ENCODE measurements around the gene PLEKHH1.

The PLEKHH1 gene

DNA sequence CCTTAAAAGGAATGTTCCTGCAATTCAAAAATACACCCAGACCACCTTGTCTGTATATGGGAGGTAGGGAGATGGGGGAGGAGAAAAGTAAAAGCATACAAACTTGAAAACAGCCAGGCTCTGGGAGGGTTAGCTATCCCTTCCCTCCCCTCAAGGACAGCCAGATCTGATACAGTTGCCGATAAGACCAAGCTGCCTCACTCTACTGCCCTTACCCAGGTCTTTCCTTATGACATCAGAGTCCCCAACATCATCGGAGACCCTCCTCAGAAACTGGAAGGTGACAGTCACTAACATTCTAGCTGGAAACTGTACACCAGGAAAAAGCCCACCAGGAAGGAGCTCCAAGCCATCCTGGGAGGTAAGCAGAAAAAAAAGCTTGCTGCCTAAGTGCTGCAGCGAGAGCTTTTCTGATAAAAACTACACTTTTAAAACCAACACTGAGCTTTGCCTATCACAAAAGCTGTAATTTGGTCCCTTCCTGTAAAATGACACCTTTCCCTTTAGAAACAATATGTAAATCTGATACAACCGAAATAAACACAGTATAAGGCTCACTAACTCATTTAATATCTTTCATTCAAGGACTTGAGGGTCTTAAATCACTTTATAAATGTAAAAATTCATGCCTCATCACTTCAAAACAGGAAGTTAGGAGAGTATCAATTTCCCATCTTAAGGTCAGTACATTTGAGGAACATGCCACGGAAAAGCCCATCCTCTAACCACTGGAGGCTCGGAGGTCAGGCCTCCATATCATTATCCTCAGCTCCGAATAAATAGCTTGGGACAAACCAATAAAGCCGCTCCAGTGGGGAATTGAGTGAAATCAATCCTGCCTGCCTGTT is 20.4 kb upstream of the PLEKHH1 start:
- no peak overlapping the region for H3K9ac ChIP-seq (ENCODE audit: low read depth, low read length)
- H3K4me2 ChIP-seq (ENCODE audit: low read length), result no peak overlapping the region

DNA sequence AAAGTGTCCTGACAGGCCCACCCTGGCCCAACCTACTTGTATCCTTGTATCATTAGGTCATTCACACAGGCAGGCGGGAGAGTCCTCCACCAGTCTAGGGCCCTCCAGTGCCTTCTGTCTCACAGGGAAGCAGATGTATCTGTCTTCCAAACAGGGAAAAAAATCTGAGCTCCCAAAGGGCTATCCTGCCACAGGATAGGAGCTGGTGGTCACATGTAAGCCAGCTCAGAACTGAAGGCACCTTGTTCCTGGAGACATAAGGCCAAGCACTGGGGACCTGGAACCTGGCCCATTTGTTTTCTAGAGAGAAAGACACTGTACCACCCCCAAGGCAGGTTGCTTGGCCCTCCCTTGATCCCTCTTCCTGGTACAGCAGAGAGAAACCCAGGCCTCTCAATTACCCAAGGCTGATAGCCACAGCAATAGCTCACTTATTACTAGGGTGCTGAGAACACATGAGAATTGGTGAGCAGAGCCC is 19.4 kb upstream of the PLEKHH1 start:
- Histone ChIP-seq H3K4me1 (ENCODE audit: control insufficient read depth, insufficient read depth, low read length) (peaks cover 6% of the 10 kb centered on the region), H3K27me3 (ENCODE audit: control insufficient read depth, insufficient read depth, low read length) (peaks cover 67% of the 10 kb centered on the region), H3K4me2 (ENCODE audit: low read length) (no peak overlapping the region), H3K4me3 (ENCODE audit: low read length) (no peak overlapping the region), H3K36me3 (ENCODE audit: insufficient read depth, low read length) (no peaks in the 10 kb centered on the region), H3K9me3 (replicated peaks; ENCODE audit: low read length) (no peaks in the 10 kb centered on the region), H3K9ac (ENCODE audit: low read depth, low read length) (no peak overlapping the region)

More for the DNA sequence above, 20.4 kb upstream of the PLEKHH1 start:
- H3K36me3 ChIP-seq (ENCODE audit: insufficient read depth, low read length), result no peaks in the 10 kb centered on the region
- no peak overlapping the region for H3K4me3 ChIP-seq (ENCODE audit: low read length)
- H3K9me3 ChIP-seq (replicated peaks; ENCODE audit: low read length), result no peaks in the 10 kb centered on the region
- peaks cover 62% of the 10 kb centered on the region for H3K27me3 ChIP-seq (ENCODE audit: control insufficient read depth, insufficient read depth, low read length)
- peaks cover 6% of the 10 kb centered on the region for H3K4me1 ChIP-seq (ENCODE audit: control insufficient read depth, insufficient read depth, low read length)

DNA sequence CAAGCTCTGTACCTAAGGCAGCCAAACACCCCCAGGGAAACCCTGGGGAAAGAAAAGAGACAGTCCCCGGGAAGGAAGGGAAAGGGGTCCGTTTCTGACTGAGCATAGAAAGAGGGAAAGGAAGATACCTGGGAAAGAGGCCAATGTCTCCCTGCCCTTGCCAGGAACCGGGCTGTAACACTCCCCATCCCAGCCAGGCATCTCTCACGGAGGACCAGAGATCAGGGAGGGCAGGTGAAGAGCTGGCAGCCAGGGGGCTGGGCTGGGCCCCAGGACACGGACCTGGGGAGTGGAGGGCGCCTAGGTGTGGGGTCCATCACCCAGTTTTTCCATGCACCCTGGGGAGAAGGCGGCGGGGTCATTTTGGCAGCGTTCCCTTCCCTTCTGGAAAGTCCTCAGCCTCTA is 18.9 kb upstream of the PLEKHH1 start:
- Histone ChIP-seq H3K4me1 (ENCODE audit: control insufficient read depth, insufficient read depth, low read length) (peaks cover 6% of the 10 kb centered on the region), H3K27me3 (ENCODE audit: control insufficient read depth, insufficient read depth, low read length) (peaks cover 70% of the 10 kb centered on the region), H3K36me3 (ENCODE audit: insufficient read depth, low read length) (no peaks in the 10 kb centered on the region), H3K9me3 (replicated peaks; ENCODE audit: low read length) (no peaks in the 10 kb centered on the region), H3K4me2 (ENCODE audit: low read length) (peak overlapping the region; percentile 82), H3K9ac (ENCODE audit: low read depth, low read length) (no peak overlapping the region), H3K4me3 (ENCODE audit: low read length) (peak overlapping the region; percentile 80)

DNA sequence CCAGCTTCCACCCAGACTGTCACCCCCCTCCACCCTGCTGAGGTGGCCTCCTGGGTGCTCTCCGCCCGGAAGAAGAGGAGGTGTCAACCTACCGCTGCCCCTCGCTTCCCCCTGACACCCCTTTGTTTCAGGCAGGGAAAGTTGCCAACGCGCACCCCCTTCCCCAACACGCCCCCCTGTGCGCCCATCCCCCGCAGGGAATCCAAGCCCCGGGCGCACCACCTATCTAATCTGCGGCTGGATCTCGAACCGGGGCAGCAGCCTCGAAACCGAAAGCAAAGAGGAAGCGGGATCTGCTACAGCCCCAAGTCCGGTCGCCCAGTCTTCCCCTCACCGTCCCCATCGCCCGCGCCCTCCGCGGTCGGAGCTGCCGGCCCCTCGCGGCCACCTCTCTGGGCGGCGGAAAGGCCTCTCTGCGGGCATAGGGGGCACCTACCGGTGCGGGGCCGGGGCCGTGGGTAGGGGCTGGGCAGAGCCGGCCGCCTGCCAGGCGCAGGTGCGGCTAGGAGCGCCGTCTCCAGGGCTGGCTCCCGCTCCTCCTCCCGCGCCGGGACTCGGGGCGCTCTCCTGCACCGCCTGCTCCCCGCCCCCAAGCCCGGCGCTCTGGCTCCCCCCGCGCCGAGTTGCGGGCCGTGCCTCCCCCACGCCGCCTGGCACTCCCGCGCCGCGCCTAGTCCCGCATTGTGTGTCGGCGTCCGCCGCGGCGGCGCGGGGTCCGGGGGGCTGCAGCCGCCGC is 18.3 kb upstream of the PLEKHH1 start:
- H3K9ac ChIP-seq (ENCODE audit: low read depth, low read length), result peak overlapping the region; percentile 61
- H3K4me3 ChIP-seq (ENCODE audit: low read length), result peak overlapping the region; percentile 80
- H3K4me1 ChIP-seq (ENCODE audit: control insufficient read depth, insufficient read depth, low read length), result peaks cover 6% of the 10 kb centered on the region
- H3K27me3 ChIP-seq (ENCODE audit: control insufficient read depth, insufficient read depth, low read length), result peaks cover 75% of the 10 kb centered on the region
- no peaks in the 10 kb centered on the region for H3K9me3 ChIP-seq (replicated peaks; ENCODE audit: low read length)
- peak overlapping the region; percentile 82 for H3K4me2 ChIP-seq (ENCODE audit: low read length)
- no peaks in the 10 kb centered on the region for H3K36me3 ChIP-seq (ENCODE audit: insufficient read depth, low read length)

DNA sequence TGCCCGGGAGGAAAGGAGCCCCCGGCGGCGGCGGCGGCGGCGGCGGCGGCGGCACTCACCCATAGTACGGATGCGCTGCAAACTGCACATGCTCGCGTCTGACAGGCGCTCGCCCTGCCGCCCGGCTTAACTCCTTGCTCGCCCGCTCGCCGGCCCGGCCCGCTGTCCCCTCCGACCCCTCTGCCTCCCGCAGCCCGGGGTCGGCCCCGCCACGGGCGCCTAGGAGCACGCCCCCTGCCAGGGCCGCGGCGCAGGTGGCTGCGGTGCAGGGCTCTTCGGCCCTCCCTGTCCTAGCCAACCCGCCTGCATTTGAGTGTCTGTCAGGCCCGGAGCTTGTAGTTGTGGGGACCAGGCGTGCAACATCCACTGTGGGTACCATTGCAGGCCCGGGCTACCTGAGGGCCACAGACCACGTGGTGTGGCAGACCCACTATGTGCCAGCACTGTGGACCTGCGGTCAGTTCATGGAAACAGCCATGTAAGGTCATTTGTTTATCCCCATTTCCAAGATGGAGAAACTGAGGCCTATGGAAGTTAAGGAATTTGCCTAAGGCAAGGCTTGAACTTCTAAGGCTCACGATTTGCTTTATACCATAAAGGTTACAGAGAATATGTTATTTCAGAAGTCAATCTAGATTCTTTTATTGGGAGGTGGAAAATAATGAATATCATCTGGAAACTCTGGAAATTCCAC is 17.6 kb upstream of the PLEKHH1 start:
- peak overlapping the region; percentile 80 for H3K4me3 ChIP-seq (ENCODE audit: low read length)
- no peaks in the 10 kb centered on the region for H3K36me3 ChIP-seq (ENCODE audit: insufficient read depth, low read length)
- H3K27me3 ChIP-seq (ENCODE audit: control insufficient read depth, insufficient read depth, low read length), result peaks cover 75% of the 10 kb centered on the region
- H3K9ac ChIP-seq (ENCODE audit: low read depth, low read length), result peak overlapping the region; percentile 61
- H3K4me2 ChIP-seq (ENCODE audit: low read length), result peak overlapping the region; percentile 82
- H3K4me1 ChIP-seq (ENCODE audit: control insufficient read depth, insufficient read depth, low read length), result peaks cover 6% of the 10 kb centered on the region
- no peaks in the 10 kb centered on the region for H3K9me3 ChIP-seq (replicated peaks; ENCODE audit: low read length)

DNA sequence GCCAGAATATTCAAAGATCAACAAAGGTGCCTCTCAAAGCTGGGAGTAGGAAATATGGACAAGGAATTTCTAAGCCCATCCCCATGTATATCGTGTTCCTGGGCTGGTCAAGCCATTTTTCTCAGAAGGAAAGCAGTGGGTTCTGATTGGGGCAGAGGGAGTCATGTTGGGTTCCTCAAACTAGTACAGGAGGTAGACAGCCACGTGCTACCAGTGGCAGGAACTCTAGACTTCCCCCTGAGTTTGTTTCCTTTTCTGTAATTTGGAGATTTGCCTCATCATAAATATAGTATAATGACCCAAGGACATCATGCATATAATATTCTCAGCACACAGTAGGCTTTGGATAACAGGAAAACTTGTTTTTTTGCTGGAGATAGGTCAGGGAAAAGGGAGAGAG is 16.4 kb upstream of the PLEKHH1 start:
- H3K4me1 ChIP-seq (ENCODE audit: control insufficient read depth, insufficient read depth, low read length), result peaks cover 6% of the 10 kb centered on the region
- H3K4me3 ChIP-seq (ENCODE audit: low read length), result no peak overlapping the region
- H3K9ac ChIP-seq (ENCODE audit: low read depth, low read length), result no peak overlapping the region
- H3K36me3 ChIP-seq (ENCODE audit: insufficient read depth, low read length), result no peaks in the 10 kb centered on the region
- H3K27me3 ChIP-seq (ENCODE audit: control insufficient read depth, insufficient read depth, low read length), result peaks cover 76% of the 10 kb centered on the region
- no peaks in the 10 kb centered on the region for H3K9me3 ChIP-seq (replicated peaks; ENCODE audit: low read length)
- H3K4me2 ChIP-seq (ENCODE audit: low read length), result no peak overlapping the region

DNA sequence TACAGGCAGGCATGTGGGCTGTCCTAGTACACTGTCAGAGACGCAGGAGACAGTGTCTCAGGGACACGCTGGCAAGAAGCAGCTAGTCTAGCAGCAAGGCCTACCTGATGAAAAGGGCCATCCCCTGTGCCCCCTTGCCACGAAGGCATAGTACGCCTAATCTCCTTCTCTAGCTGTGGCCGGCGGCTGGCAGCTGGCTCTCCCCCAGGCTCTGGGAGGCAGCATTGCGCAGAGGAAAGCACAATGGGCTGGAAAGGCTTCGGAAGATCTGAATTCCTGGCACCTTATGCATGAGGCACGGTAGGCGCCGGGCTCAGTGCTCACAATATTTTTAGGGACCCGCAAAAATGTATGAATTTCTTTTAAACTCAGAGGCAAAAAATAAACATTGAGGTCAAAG is 16.0 kb upstream of the PLEKHH1 start:
- peaks cover 75% of the 10 kb centered on the region for H3K27me3 ChIP-seq (ENCODE audit: control insufficient read depth, insufficient read depth, low read length)
- no peak overlapping the region for H3K4me3 ChIP-seq (ENCODE audit: low read length)

DNA sequence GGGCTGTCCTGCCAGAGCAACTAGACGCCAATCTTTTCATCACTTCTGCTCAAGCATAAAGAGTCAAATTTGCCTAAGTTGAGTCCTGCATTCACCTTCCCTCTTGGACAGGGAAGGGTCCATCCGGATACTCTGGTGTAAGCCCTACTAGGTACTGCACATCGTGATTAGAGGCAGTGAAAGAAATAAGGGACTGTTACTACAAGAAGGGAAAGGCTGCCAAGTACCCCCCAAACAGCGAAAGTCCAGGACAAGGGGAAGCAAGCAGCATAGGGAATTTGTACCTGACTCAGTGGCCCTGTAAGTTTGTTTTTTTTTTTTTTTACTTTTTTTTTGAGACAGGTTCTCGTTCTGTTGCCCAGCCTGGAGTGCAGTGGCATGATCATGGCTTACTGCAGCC is 13.7 kb upstream of the PLEKHH1 start:
- no peaks in the 10 kb centered on the region for H3K9me3 ChIP-seq (replicated peaks; ENCODE audit: low read length)
- peaks cover 83% of the 10 kb centered on the region for H3K27me3 ChIP-seq (ENCODE audit: control insufficient read depth, insufficient read depth, low read length)
- no peak overlapping the region for H3K4me3 ChIP-seq (ENCODE audit: low read length)
- peaks cover 5% of the 10 kb centered on the region for H3K4me1 ChIP-seq (ENCODE audit: control insufficient read depth, insufficient read depth, low read length)
- H3K36me3 ChIP-seq (ENCODE audit: insufficient read depth, low read length), result no peaks in the 10 kb centered on the region
- H3K4me2 ChIP-seq (ENCODE audit: low read length), result no peak overlapping the region
- no peak overlapping the region for H3K9ac ChIP-seq (ENCODE audit: low read depth, low read length)

More for the DNA sequence above, 16.0 kb upstream of the PLEKHH1 start:
- no peak overlapping the region for H3K4me2 ChIP-seq (ENCODE audit: low read length)
- H3K9me3 ChIP-seq (replicated peaks; ENCODE audit: low read length), result no peaks in the 10 kb centered on the region
- H3K4me1 ChIP-seq (ENCODE audit: control insufficient read depth, insufficient read depth, low read length), result peaks cover 6% of the 10 kb centered on the region
- no peaks in the 10 kb centered on the region for H3K36me3 ChIP-seq (ENCODE audit: insufficient read depth, low read length)
- H3K9ac ChIP-seq (ENCODE audit: low read depth, low read length), result no peak overlapping the region

DNA sequence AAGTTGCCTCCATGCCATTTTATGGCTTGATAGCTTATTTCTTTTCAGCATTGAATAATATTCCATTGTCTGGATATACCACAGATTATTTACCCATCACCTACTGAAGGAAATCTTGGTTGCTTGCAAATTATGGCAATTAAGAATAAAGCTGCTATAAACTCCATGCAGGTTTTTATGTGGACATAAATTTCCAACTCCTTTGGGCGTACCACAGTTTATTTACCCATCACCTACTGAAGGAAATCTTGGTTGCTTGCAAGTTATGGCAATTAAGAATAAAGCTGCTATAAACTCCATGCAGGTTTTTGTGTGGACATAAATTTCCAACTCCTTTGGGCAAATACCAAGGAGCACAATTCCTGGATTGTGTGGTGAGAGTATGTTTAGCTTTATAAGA is 12.6 kb upstream of the PLEKHH1 start:
- H3K36me3 ChIP-seq (ENCODE audit: insufficient read depth, low read length), result no peaks in the 10 kb centered on the region
- H3K9me3 ChIP-seq (replicated peaks; ENCODE audit: low read length), result no peaks in the 10 kb centered on the region
- peaks cover 3% of the 10 kb centered on the region for H3K4me1 ChIP-seq (ENCODE audit: control insufficient read depth, insufficient read depth, low read length)
- H3K4me3 ChIP-seq (ENCODE audit: low read length), result no peak overlapping the region
- H3K27me3 ChIP-seq (ENCODE audit: control insufficient read depth, insufficient read depth, low read length), result peaks cover 89% of the 10 kb centered on the region
- H3K9ac ChIP-seq (ENCODE audit: low read depth, low read length), result no peak overlapping the region
- H3K4me2 ChIP-seq (ENCODE audit: low read length), result no peak overlapping the region

DNA sequence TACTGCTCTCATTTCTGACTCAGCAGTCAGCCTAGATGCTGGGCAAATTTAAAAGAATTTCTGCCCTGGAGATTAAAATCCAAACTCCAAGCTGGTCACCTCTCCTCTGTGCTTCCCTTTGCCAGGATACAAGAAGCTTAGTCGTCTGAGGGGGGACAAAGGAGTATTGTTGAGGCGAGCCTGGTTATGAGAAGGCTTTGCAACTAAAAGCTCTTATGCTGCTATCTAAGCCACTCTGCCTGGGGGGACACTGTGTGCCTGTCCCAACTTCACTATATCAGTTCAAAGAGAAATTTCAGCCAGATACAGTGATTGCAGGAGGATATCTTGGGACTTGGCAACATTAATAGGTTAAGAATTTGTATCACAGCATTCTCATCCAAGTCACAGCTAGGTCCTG is 10.8 kb upstream of the PLEKHH1 start:
- Histone ChIP-seq H3K4me3 (ENCODE audit: low read length) (no peak overlapping the region), H3K4me1 (ENCODE audit: control insufficient read depth, insufficient read depth, low read length) (no peaks in the 10 kb centered on the region), H3K9me3 (replicated peaks; ENCODE audit: low read length) (no peaks in the 10 kb centered on the region), H3K36me3 (ENCODE audit: insufficient read depth, low read length) (no peaks in the 10 kb centered on the region), H3K9ac (ENCODE audit: low read depth, low read length) (no peak overlapping the region), H3K27me3 (ENCODE audit: control insufficient read depth, insufficient read depth, low read length) (peaks cover 80% of the 10 kb centered on the region), H3K4me2 (ENCODE audit: low read length) (no peak overlapping the region)
